Peyer's patch (tissue), 4 donors: ENCODE measurements around the gene TCF4.

Experiments
- CTCF ChIP-seq, 6 experiments: fragments of 450-650 bp in 4 of 6; fragments of 200-600 bp in 2 of 6; sonication (generic) in 1 of 6; IDR thresholded peaks; one replicate each; pipeline ENCODE4 v1.5.1; 2017 to 2019; ENCODE audit warnings: antibody characterized with exemption in 6 of 6, mild to moderate bottlenecking in 3 of 6, moderate library complexity in 1 of 6
- POLR2A ChIP-seq, 2 donors: fragments of 450-650 bp; IDR thresholded peaks; one replicate each; pipeline ENCODE4 v1.5.1; 2017; ENCODE audit warnings: antibody characterized with exemption in 2 of 2, mild to moderate bottlenecking in 2 of 2, moderate library complexity in 2 of 2

GRCh38 chr18:55384115-55384514 is 203.9 kb downstream of the TCF4 start:
- TF ChIP-seq CTCF (IDR thresholded peaks at IDR 0.05) = no peak
- TF ChIP-seq POLR2A (IDR thresholded peaks at IDR 0.05) = no peak
